Ovary (tissue), 9 donors: ENCODE results near the gene AFF3. TPM values are rescaled to one million over a fixed set of nuclear protein-coding genes. Genes with fewer than 3 reads are reported as not detected.

Experiments used
- DNase-seq, 5 donors: peaks; one replicate each; pipeline ENCODE4 v3.0.0-alpha.2; 2019 to 2020
- H3K27ac ChIP-seq, 2 donors: fragments of 200-600 bp; one replicate each; pipeline versions ENCODE4 v1.5.1 to v1.8.0; 2019 to 2022
- H3K27me3 ChIP-seq: fragments of 200-600 bp; one replicate; pipeline ENCODE4 v1.8.0; 2022
- H3K36me3 ChIP-seq: fragments of 200-600 bp; sonication (generic); one replicate; pipeline ENCODE4 v1.5.1; 2019
- H3K4me1 ChIP-seq: one replicate; pipeline ENCODE4 v1.8.1; 2013; ENCODE audit warnings: mild to moderate bottlenecking, moderate library complexity; ENCODE audit not compliant: insufficient read depth
- H3K4me3 ChIP-seq: fragments of 200-600 bp; sonication (generic); one replicate; pipeline ENCODE4 v1.5.1; 2017
- H3K9me3 ChIP-seq, 2 donors: fragments of 200-600 bp in 1 of 2; sonication (generic) in 1 of 2; one replicate each; pipeline versions ENCODE4 v1.5.1 to v1.8.1; 2013 to 2019; ENCODE audit warnings: mild to moderate bottlenecking in 1 of 2, moderate library complexity in 1 of 2
- EP300 ChIP-seq: sonication (generic); formaldehyde crosslinking; IDR thresholded peaks from one replicate; pipeline ENCODE4 v1.6.1; 2017; ENCODE audit warnings: antibody characterized with exemption
- POLR2A ChIP-seq: fragments of 450-650 bp; IDR thresholded peaks from one replicate; pipeline ENCODE4 v1.6.1; 2017; ENCODE audit warnings: antibody characterized with exemption, mild to moderate bottlenecking, moderate library complexity
- WGBS, 3 donors: extraction: QIAGEN DNeasy Blood & Tissue Kit in 1 of 3; methylation state at CpG; one replicate each; pipeline versions ENCODE4 v1.1.5 to v1.1.7; 2013 to 2017; 5-methylcytosine and 5-hydroxymethylcytosine counted together
- intact Hi-C, 4 donors: fragments of 100-400 bp; cut with DNase I; formaldehyde crosslinking; loops; one replicate each; pipeline versions ENCODE4 v1.11.0 to v1.15.1; 2022 to 2023
- polyA plus RNA-seq, 2 donors: library from polyadenylated mRNA; stranded (reverse); fragments of 200-250 nt in 1 of 2; fragments of 350-450 nt in 1 of 2; fragmentation: Illumina TruSeq in 1 of 2; extraction: RNeasy Lipid Tissue Mini Kit (QIAGEN cat#74804) in 1 of 2; gene quantifications; one replicate each; pipeline ENCODE4 v1.2.3, GENCODE V29; 2013 to 2014
- total RNA-seq, 7 donors: library from RNA; depleted of rRNA in 2 of 7; stranded (reverse); fragments of >200 nt in 2 of 7; fragmentation: NEBNext Ultra II Directional in 3 of 7; extraction: Animal tissue kit (Norgen Biotek cat#: 25700) in 3 of 7; gene quantifications; one replicate each; pipeline versions ENCODE4 v1.1.0 to v1.2.4, GENCODE V29; 2016 to 2023
- TF ChIP-seq, protein P1 (sequence below), 3 donors: fragments of 450-650 bp in 2 of 3; fragments of 200-600 bp in 1 of 3; IDR thresholded peaks; one replicate each; pipeline versions ENCODE4 v1.5.1 to v1.8.0; 2016 to 2022; ENCODE audit warnings: antibody characterized with exemption in 3 of 3, mild to moderate bottlenecking in 1 of 3
- donor health status: DM: no; HTN: no; CAD: no; lungs with moderate emphysema.
- donor health status: DM: no; HTN: no; CAD: no.
- donor health status: Bipolar disorder and iron deficiency.
- donor health status: DM: yes; HTN: yes; CAD: no.
- donor health status: DM: no; HTN: no; CAD: no.
- donor health status: DM: yes; HTN: yes; CAD: no.

AFF3 gene
- total and polyA plus RNA-seq, 9 donors = 5.9 to 40.8 (median 25.7) TPM

- TF ChIP-seq EP300 (no peak), POLR2A (no peak)
- TF ChIP-seq, protein P1, sequence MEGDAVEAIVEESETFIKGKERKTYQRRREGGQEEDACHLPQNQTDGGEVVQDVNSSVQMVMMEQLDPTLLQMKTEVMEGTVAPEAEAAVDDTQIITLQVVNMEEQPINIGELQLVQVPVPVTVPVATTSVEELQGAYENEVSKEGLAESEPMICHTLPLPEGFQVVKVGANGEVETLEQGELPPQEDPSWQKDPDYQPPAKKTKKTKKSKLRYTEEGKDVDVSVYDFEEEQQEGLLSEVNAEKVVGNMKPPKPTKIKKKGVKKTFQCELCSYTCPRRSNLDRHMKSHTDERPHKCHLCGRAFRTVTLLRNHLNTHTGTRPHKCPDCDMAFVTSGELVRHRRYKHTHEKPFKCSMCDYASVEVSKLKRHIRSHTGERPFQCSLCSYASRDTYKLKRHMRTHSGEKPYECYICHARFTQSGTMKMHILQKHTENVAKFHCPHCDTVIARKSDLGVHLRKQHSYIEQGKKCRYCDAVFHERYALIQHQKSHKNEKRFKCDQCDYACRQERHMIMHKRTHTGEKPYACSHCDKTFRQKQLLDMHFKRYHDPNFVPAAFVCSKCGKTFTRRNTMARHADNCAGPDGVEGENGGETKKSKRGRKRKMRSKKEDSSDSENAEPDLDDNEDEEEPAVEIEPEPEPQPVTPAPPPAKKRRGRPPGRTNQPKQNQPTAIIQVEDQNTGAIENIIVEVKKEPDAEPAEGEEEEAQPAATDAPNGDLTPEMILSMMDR (IDR thresholded peaks at IDR 0.05) = no peak
- no peaks in the 10 kb centered on the region for H3K36me3 ChIP-seq
- H3K27ac ChIP-seq = no peak overlapping the region
- WGBS, 3 donors = 83 to 92% (median 91%) methylated on average over 8 of the region's 8 CpGs
- H3K4me3 ChIP-seq = no peak overlapping the region
- H3K9me3 ChIP-seq = no peaks in the 10 kb centered on the region
- no peak for DNase-seq
- H3K4me1 ChIP-seq = no peaks in the 10 kb centered on the region
- intact Hi-C loops = no loop called here
- H3K27me3 ChIP-seq = no peaks in the 10 kb centered on the region
These were observed 43.7 kb upstream of the AFF3 start for GRCh38 chr2:100186126-100186525.

GRCh38 chr2:100185516-100185915 is 43.1 kb upstream of the AFF3 start:
- Histone ChIP-seq H3K27ac (no peak overlapping the region), H3K27me3 (no peaks in the 10 kb centered on the region), H3K9me3 (no peaks in the 10 kb centered on the region), H3K4me1 (no peaks in the 10 kb centered on the region), H3K4me3 (no peak overlapping the region), H3K36me3 (no peaks in the 10 kb centered on the region)
- TF ChIP-seq POLR2A (no peak), EP300 (no peak)
- TF ChIP-seq, protein P1 (IDR thresholded peaks at IDR 0.05) = no peak
- intact Hi-C loops = no loop called here
- 92% methylated on average over 5 of the region's 5 CpGs for WGBS, 3 donors
- no peak for DNase-seq

DNA sequence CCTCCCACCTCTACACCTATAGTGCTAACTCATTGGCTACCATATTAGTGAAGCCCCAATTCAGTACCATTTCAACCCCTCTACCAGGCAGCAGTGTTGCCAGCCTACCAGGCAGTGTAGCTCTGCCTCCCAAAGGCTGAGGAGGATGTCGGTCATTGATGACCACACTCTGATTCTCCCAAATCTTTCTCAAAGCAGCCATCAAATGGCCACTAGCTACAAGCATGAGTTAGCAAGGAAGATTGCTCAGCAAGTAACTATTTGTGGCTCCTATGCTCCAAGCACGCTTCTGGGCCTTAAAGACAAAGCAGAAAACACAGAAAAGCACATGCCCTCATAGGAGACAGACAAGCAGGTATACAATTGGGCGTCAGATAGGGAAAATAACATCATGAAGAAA is 42.7 kb upstream of the AFF3 start:
- H3K4me1 ChIP-seq = no peaks in the 10 kb centered on the region
- WGBS, 3 donors = 92 to 97% (median 95%) methylated on average over 3 of the region's 3 CpGs
- H3K4me3 ChIP-seq = no peak overlapping the region
- H3K36me3 ChIP-seq = no peaks in the 10 kb centered on the region
- H3K27ac ChIP-seq = no peak overlapping the region
- no peaks in the 10 kb centered on the region for H3K27me3 ChIP-seq
- TF ChIP-seq, protein P1 (IDR thresholded peaks at IDR 0.05) = no peak
- TF ChIP-seq POLR2A (no peak), EP300 (no peak)
- intact Hi-C loops = no loop called here
- DNase-seq = no peak
- no peaks in the 10 kb centered on the region for H3K9me3 ChIP-seq

DNA sequence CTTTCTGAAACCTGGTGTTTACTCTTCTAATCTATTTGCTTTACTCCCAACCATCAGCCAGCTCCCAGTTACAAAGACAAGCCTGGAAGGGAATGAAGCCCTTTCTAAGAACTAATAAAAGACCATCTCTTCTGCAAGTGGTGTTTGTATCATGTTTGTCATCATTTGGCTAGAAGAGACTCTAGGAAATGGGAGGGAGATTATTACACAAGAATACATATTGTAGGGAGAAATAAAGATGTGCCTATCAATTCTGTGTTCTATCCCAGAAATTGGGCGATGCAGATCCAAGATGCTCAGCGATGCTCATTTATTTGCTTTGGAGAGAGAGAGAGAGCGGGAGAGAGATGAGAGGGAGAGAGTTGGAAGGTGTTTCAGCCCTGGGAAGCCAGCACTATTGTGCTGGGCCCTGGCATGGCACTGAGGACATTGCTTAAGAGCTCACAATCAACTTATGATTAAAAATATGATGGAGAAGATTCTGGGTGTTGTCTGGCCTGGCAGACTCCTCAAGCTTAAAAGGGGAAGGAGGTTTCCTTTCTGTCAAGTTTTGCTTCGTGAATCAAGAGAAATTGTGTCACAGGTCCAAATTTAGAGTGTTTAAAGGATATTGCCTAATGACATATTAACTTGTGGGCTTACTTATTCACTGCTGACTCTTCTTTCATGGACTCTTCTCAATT is 41.8 kb upstream of the AFF3 start:
- 70 to 90% (median 80%) methylated on average over 4 of the region's 4 CpGs for WGBS, 3 donors
- H3K36me3 ChIP-seq = no peaks in the 10 kb centered on the region
- DNase-seq = no peak

More for the DNA sequence above, 41.8 kb upstream of the AFF3 start:
- TF ChIP-seq POLR2A (no peak), EP300 (no peak)
- TF ChIP-seq, protein P1 (IDR thresholded peaks at IDR 0.05) = no peak
- H3K27me3 ChIP-seq = no peaks in the 10 kb centered on the region
- intact Hi-C loops = no loop called here
- no peak overlapping the region for H3K4me3 ChIP-seq
- no peaks in the 10 kb centered on the region for H3K4me1 ChIP-seq
- H3K9me3 ChIP-seq = no peaks in the 10 kb centered on the region
- no peak overlapping the region for H3K27ac ChIP-seq
